HG03060 (cell line): ENCODE measurements around the gene KLRF2.

Experiments
- ATAC-seq: cut with Tn5 transposase; IDR thresholded peaks from one replicate; pipeline ENCODE4 v1.9.1; 2021; ENCODE audit warnings: low read depth, moderate number of reproducible peaks; ENCODE audit not compliant: unreplicated experiment

KLRF2 gene

DNA sequence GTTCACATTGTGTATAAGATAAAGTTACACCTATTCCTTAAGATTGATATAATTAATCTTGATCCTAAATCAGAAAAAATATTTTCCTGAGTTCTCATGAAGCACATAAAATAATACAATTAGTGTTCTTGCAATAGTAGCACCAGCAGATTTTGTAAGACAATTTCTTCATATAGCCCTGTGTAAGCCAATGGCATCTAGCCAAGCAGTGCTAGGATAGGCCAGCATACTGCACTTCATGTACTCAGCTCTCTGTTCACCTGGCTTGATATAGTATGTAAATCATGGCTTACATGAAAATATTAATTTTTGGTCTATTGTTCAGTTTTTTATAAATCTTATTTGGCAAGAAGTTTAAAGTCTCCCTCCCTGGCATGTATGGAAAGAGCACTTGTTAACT lies 1.9 kb downstream of the KLRF2 start:
- ATAC-seq, result no peak

DNA sequence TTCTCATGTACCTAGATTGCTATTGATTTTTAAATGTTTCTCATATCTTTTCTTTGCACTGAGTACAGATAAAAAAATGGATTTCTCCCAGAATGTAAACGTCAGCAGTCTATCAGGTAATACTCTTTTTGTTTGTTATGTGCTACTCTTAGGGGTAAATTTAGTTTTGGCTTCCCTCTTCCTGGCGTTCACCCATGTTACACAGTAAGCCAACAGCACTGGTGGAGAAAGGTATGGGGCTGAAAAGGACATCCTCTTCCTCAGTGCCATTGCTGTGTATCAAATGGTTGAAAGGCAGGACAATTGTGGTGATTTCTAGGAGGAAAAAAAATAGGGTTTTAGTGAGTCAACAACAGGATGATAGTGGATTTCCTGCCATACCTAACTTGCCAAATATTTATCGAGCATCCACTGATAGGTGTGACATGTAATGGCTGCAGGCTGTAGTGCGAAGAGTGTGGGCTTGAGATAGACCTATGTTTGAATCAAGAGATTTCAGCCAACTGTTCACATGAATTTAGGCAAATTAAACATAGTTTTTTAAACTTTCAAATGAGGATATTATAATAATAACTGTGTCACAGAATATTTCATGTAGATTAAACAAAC lies 7.5 kb downstream of the KLRF2 start:
- ATAC-seq, result no peak

DNA sequence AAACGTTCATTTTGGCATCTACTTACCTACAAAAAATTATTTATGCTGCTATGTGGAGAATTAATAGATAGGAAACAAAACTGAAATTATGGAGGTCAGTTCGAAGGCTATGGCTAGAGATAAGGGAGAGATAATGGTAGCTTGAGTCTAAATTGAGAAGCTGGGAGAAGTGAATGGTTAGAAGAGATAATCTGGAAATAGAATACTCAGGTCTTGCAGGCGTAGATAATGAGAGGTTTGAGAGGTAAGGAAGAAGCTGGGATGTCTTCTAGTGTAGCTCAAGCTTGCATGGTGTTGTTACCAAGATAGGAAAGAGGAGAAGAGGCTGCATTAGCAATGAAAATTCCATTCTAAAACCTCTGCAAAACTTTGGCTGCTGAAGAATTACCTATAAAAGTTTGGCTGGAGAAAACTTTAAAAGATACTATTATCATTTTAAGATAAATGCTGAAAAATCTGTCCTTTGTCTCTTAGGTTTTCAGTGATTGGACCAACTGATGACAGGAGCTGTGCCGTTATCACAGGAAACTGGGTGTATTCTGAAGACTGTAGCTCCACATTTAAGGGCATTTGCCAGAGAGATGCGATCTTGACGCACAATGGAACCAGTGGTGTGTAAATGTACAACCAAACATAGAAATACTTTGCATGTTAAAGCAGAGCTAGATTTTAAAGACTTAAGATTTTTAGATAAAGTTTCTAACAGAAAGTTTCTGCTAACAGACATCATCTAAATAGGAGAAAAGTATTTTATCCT lies 14.1 kb downstream of the KLRF2 start:
- no peak for ATAC-seq

DNA sequence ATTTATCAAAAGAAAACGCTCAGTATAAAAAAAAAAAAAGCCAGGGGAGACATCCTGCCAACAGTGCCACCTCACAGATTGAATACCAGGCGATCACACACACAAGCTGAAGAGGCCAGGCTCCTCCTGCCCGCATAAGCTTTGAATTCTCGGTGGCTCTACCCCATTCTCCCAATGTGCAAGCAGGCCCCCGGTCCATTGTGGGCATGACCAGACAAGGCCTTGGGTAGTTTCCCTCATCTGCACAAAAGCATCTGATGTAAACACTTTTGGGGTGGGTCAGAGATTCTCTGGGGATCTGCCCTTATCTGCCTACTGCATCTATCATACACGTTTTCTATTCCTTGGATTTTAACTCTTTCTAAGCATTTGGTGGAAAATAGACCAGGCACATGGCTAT lies 16.2 kb downstream of the KLRF2 start:
- no peak for ATAC-seq

DNA sequence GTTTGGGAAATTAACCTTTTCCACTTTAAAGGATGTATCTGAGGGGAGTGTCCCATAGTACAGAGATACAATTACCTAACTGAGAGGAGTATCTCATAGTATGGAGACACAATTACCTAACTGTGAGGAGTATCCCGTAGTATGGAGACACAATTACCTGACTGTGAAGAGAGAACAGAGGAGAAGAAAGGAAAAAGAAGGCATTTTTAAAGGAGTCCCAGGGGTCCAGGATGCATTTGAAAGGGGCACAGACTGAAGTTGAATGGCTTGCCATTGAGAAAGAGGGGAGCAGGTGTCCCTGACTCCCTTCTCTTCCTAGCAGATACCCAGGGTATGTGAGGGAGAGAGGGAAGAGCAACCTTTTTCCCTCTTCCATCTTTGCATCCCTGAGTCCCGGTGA lies 17.9 kb downstream of the KLRF2 start:
- ATAC-seq, result no peak

DNA sequence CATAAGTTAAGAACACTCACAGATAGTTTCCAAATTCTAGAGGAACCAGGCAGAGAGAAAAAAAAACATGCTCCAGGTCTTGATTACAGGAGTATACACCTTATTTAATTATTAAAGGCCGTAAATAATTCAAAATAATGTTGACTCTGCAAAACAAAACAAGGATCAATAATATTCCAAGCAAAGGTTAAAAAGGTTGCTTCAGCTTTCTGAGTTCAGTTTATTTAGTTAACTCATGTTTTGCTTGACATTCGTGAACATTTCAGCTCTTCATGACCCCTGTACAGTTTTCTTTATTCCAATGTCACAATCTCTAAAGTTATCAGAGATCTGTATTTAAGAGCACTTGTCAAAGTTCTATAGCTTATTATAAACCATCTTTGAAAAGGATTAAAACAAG lies 19.6 kb downstream of the KLRF2 start:
- no peak for ATAC-seq

DNA sequence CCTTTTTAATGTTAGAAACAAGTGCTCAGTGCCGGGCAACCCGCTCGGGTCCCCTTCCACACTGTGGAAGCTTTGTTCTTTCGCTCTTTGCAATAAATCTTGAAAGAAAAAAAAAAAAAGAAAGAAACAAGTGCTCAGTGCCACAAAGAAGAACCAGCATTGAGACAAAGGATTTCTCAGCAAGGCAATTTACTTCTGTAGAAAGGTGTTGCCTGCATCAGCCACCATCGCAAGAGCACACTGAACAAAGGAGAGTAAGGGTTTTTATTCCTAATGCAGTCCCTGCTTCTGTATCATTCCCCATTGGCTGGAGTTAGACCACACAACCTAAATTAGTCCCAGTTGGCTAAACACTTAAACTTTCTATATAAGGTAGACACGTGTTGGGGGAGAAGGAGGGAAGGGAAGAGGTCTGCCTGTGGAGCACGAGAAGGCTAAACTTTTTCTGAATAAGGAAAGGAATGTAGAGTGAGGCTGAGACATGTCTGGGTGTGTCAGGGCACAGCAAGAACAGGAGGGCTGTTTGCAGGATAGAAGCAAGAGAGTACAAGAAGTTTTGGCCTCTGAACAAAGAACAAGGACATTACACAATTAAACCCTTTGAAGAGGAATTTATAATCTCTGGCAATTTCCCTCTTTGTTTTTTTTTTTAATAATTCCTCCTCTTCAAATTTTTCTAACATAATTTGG lies 21.4 kb downstream of the KLRF2 start:
- ATAC-seq, result no peak

DNA sequence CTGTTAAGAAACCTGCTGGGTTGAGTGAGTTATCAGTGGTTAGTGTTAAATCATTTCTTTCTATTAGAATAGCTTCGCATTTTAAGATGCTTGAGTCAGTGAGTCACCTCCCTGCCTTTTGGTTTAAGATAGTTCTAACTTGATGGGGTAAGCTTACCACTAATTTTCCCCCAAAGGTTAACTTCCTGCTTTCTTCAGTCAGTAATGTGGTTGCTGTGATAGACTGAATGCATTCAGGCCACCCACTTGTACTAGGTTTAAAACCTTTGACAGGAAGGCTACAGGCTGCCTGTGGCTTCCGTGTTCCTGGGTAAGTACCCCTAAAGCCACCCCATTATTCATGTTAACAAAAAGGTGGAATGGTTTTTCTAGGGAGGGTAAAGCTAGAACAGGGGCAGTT lies 25.6 kb downstream of the KLRF2 start:
- no peak for ATAC-seq

DNA sequence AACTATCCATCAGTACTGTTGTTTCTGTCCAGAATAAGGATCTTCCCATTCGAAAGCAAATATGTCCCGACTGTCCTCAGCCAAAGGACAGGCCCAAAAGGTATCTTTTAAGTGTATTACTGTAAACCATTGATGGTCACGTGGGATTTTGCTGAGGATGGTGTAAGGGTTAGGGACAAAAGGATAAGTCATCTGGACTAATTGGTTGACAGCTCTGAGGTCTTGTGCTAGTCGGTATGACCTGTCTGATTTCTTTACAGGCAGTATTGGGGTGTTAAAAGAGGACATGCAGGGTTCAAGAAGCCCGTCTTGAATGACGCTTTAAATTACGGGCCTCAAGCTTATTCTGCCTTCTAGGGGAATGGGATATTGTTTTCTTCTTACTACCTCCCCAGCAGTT lies 26.5 kb downstream of the KLRF2 start:
- no peak for ATAC-seq

DNA sequence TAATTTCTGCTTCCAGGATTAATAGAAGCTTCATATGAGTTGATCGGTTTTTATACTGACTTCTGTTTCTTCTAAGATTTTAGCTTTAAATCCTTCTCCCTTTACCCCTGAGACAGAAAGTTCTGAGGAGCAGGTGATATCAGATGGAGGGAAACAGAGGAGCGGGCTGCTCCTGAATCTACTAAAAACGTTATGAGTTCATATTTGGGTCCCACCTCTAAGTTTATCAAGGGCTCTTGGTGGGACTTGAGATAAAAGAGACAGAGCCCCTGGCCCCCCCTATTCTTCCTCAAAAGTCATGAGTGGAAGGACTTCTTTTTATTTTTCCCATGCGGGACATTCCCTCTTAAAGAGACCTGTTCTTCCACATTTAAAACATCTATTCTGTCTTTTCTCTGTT lies 27.1 kb downstream of the KLRF2 start:
- no peak for ATAC-seq

DNA sequence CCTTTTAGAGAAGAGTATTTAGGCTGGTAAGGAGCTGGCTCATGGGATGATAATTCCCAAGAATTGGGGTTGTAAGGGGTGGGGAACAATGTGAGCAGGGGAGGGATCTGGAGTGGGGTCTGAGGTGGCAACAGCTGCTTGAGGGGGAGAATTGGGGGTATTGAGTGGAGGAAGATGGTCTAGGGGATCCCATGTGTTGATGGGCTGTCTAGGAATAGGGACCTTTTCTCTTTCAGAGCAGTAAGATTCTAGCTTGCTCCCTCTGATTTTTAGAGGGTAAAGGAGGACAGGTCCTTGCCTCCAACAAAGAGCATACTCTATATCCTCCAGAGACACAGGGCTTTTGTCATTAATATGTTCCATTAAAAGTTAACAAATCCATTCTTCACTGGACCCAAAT lies 28.4 kb downstream of the KLRF2 start:
- no peak for ATAC-seq

DNA sequence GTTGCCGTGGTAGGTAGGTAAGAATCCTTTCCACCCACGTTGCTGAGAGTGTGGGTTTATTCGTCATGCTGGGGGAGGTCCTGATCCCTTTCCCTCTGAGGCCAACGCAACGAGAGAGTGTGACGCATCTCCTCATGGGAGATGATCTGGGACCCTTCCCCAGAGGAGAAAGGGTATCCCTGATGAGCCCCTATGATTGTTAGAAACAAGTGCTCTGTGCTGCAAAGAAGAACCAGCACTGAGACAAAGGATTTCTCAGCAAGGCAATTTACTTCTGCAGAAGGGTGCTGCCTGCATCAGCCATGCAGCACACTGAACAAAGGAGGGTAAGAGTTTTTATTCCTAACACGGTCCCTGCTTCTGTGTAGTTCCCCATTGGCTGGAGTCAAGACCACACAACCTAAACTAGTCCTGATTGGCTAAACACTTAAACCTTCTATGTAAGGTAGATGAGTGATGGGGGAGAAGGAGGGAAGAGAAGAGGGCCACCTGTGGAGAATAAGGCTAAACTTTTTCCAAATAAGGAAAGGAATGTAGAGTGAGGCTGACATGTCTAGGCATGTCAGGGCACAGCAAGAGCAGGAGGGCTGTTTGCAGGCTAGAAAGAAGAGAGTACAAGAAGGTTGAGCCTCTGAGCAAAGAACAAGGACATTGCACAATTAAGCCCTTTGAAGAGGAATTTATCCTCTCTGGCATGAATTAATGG lies 29.6 kb downstream of the KLRF2 start:
- ATAC-seq, result no peak

DNA sequence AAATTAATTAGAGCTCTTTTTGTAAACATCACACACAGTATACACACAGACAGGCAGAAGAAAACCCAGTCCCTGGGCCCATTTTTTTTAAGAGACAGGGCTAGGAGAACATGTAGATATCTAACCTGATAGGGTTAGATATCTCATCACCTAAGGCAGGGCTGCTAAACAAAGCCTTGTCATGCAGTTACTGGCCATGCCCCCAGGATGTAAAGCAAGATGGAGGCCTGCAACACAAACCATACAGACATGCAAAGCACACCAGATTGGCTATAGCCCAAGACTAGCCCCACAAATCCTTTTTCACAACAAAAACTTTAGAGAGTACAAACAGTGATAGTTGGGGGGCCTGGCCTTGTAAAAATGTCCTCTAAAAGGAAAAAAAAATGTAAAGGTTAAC lies 30.4 kb downstream of the KLRF2 start:
- ATAC-seq, result no peak

DNA sequence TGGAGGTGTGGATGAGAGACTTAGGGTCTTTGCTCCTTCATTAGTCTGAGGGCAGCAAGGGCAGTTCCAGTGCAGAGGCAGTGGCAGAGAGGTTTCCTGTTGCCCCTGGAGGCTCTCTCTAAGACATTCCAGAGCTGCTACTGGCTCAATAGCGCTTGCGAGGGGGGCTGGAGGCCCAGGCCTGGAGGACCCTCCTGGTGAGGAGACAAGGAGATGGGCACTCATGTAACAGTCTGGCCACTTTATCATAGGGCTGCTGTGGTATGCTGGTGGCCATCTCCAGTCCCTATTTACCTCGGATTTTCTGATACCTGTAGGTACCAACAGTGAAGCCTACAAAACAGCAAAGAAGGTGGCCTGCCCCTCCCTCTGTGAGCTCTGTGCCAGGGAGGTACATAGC lies 38.2 kb downstream of the KLRF2 start:
- ATAC-seq, result no peak

DNA sequence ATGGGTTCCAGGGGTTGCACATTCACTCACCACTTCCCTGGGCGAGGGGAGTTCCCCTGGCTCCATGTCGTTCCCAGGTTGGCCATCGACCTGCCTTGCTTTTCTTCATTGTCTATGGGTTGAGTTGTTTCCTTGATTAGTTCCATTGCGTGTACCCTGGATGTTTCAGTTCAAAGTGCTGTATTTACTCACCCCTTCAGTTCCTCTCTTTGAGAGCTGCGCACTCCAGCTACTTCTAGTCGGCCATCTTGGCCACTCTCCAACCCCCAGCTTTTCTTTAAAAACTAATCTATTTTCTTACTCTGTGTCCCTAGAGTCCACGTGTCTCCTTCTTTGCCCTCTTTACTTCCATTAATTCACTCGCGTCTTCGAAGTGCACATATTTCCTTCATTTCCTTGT lies 39.2 kb downstream of the KLRF2 start:
- ATAC-seq, result no peak

DNA sequence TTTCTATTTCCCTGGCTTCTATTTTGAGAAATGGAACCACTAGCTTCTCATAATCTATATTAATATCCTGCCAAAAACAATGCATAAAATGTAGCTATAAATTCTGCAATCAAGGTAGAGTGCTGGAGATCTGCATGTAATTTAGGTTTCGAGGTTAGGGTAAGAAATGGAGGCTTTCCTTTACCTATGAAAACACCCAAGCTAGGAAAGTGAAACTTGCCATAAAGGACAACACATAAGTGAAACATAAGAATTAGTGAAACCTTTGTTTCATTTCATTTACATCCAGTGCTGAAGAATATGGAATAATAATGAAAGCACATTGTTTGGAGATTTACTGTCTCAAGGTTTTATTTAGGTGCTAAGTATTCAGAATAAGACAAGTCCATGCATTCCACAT lies 41.1 kb downstream of the KLRF2 start:
- ATAC-seq, result no peak

DNA sequence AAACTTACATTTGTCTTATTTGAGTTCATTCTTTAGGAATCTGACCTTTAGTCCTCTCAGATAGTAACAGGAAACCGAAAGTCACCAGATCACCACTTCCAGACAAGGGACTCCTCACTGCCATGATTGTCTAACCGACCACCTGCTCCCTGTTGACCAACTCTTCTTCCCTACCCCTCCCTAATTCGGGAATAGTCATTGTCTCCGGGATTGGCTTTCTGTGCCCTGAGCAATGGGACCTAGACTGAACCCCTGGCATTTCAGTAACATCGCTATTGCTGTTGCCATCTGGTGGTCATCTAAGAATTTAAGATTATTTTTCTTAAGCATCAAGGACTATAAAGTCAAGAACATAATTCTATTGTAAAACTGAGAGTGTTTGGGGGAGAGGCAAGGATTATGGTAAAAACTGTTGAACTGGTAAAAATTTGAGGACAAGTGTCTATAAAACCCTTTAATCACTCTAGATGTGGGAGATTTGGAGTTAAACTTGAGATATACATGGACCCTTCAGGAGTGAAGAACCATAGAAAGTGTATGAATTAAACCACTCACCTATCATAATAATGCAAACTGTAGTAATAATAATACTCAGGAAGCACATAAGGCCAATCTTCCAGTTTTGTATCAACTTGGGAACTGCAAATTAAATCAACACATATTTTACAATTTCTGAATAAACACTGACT lies 44.6 kb downstream of the KLRF2 start:
- ATAC-seq, result no peak

DNA sequence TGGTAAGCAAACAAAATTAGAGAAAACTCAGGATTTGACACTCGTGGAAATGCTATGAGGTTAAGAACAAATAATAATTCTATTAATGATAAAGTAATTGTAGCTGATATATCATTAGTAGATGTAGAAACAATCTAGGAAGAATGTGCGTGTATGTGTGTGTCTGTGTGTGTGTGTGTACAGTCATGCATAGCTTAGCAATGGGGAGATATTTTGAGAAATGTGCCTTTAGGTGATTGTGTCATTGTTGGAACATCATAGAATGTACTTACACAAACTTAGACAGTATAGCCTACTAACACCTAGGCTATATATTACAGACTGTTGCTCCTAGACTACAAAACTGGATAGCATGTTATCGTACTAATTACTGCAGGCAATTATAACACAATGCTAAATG lies 45.6 kb downstream of the KLRF2 start:
- no peak for ATAC-seq

DNA sequence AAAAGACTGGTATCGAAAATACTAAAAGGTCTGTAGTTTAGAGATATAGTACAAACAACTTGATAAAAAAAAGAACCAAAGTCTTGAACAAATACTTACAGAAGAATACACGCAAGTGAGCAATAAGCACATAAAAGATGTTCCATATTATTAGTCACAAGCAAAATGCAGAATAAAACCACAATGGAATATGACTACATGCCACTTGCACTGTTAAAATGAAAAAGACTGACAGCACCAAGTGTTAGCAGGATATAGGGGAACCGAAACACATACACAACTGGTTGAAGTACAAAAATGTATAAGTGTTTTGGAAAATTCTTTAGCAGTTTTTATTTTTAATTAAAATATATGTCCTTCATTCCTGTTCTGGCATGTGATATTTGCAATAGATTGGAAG lies 47.3 kb downstream of the KLRF2 start:
- no peak for ATAC-seq

DNA sequence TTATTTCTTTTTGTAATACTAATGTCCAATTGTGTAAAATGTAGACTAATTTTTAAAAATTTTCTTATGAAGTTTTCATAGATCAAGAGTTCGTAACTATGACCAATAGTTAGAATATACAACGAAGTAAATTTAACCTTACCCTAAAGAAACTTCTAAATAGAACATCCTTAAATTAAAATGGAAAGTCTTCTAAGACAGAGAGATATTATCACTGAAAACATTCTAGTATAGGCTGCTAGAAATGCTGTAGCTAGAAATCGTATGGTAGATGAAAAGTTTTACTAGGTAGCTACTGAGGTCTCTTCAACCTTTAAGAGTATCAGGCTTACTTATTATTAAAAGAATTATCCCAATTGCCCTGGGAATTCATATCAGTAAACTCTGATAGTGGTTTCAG lies 50.0 kb downstream of the KLRF2 start:
- ATAC-seq, result no peak

DNA sequence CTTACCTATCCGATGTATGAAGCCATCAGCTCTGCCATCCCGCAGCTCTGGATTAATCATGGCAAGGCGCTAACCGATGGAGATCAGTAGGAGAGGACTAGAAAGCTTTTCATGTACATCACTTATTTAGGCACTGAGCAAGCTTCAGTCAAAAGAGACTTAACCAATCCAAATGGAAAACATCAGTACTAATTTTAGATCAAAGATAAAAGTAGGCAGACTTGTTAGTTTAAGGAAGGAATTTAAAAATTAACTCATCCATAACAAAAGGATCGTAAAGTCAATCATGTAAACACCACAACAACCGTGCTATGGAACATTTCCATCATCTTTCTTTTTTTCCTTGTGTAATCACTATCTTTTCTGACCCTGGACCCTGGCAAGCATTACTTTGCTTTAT lies 51.0 kb downstream of the KLRF2 start, which contains the start of gene CLEC2A:
TSS of gene CLEC2A (minus strand) at position 101 of the 400 bp plus-strand sequence. CDS start at position 60, 41 bp downstream.
- ATAC-seq, result no peak
